ENCODE data around the gene ACAD10.

- TF ChIP-seq CTCF (conservative IDR thresholded peaks at IDR 0.05; ENCODE audit: low read depth, low read length) (no peak), EZH2 (IDR thresholded peaks at IDR 0.05; ENCODE audit: borderline replicate concordance, low read depth, low read length, poor library complexity, severe bottlenecking) (no peak)
These were observed 61.5 kb downstream of the ACAD10 start for GRCh38 chr12:111747333-111747732.

All from A673 (cell line).